ENCODE measurements around the gene EPAS1.

Gene EPAS1

GRCh38 chr2:46277431-46278190, 19.6 kb upstream of the EPAS1 start:
- TF ChIP-seq, protein P1, sequence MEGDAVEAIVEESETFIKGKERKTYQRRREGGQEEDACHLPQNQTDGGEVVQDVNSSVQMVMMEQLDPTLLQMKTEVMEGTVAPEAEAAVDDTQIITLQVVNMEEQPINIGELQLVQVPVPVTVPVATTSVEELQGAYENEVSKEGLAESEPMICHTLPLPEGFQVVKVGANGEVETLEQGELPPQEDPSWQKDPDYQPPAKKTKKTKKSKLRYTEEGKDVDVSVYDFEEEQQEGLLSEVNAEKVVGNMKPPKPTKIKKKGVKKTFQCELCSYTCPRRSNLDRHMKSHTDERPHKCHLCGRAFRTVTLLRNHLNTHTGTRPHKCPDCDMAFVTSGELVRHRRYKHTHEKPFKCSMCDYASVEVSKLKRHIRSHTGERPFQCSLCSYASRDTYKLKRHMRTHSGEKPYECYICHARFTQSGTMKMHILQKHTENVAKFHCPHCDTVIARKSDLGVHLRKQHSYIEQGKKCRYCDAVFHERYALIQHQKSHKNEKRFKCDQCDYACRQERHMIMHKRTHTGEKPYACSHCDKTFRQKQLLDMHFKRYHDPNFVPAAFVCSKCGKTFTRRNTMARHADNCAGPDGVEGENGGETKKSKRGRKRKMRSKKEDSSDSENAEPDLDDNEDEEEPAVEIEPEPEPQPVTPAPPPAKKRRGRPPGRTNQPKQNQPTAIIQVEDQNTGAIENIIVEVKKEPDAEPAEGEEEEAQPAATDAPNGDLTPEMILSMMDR (IDR thresholded peaks at IDR 0.05): no peak
- H3K36me3 ChIP-seq: no peaks in the 10 kb centered on the region
- no peaks in the 10 kb centered on the region for H3K9me3 ChIP-seq
- intact Hi-C loops (cut with DNase I; ENCODE audit: low total_unique reads): no loop called here
- H3K4me3 ChIP-seq: no peak overlapping the region
- H3K27me3 ChIP-seq: no peaks in the 10 kb centered on the region
- DNase-seq: no peak
- peaks cover 0 to 7% (median 6%) of the 10 kb centered on the region in 4 donors for H3K4me1 ChIP-seq
- H3K27ac ChIP-seq: no peak overlapping the region

DNA sequence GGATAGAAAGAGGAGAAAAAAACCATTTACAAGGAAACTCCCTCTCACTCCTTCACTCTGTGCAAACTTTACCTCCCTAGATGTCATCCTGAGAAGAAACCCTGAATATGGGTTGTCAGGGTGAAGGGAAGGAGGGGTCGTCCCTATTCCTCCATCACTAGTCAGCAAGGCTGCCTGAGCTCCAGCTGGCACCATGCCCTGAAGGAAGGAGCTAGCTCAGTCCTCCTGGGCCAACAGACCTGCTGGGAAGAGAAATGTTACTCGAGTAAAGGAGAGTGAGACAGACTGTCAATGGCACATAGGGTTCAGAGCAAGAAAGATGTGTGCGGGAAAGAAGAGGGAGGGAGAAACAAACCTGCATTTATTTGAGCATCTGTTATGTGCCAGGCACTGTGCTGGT, 18.3 kb upstream of the EPAS1 start:
- intact Hi-C loops (cut with DNase I; ENCODE audit: low total_unique reads): no loop called here
- no peak overlapping the region for H3K27ac ChIP-seq
- H3K4me3 ChIP-seq: no peak overlapping the region
- H3K27me3 ChIP-seq: no peaks in the 10 kb centered on the region
- TF ChIP-seq, protein P1 (IDR thresholded peaks at IDR 0.05): no peak
- no peaks in the 10 kb centered on the region for H3K9me3 ChIP-seq
- DNase-seq: no peak
- H3K4me1 ChIP-seq: peaks cover 0 to 7% (median 6%) of the 10 kb centered on the region in 4 donors
- no peaks in the 10 kb centered on the region for H3K36me3 ChIP-seq

GRCh38 chr2:46281939-46282338, 15.3 kb upstream of the EPAS1 start:
- intact Hi-C loops (cut with DNase I; ENCODE audit: low total_unique reads): no loop called here
- Histone ChIP-seq H3K4me1 (no peaks in the 10 kb centered on the region), H3K27me3 (no peaks in the 10 kb centered on the region), H3K4me3 (no peak overlapping the region), H3K9me3 (no peaks in the 10 kb centered on the region), H3K36me3 (no peaks in the 10 kb centered on the region), H3K27ac (no peak overlapping the region)
- TF ChIP-seq, protein P1 (IDR thresholded peaks at IDR 0.05): no peak
- DNase-seq: no peak

- TF ChIP-seq, protein P1 (IDR thresholded peaks at IDR 0.05): no peak
- H3K4me1 ChIP-seq: no peaks in the 10 kb centered on the region
- DNase-seq: no peak
- H3K9me3 ChIP-seq: no peaks in the 10 kb centered on the region
- no peak overlapping the region for H3K4me3 ChIP-seq
- H3K27ac ChIP-seq: no peak overlapping the region
- no peaks in the 10 kb centered on the region for H3K36me3 ChIP-seq
- H3K27me3 ChIP-seq: no peaks in the 10 kb centered on the region
- intact Hi-C loops (cut with DNase I; ENCODE audit: low total_unique reads): no loop called here
Observed at GRCh38 chr2:46283693-46284092, 13.5 kb upstream of the EPAS1 start.

DNA sequence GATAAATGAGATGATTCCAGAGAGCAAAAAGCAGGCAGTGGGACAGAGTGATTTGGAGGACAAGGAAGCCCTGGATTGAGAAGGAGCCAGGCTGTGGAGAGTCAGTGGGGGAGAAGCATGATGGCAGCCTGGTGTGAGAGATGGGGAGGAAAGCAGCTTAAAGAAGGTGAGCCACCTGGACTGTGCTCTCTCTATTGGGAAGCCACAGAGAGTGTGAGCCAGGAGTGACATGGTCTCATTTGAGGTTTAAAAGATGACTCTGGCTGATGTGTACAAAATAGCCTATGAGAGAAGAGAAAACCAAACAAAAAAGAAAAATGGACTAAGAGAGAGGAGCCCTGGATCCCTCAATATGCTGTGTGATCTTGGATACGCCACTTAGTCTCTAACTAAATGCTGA, 12.9 kb upstream of the EPAS1 start:
- TF ChIP-seq, protein P1 (IDR thresholded peaks at IDR 0.05): no peak
- intact Hi-C loops (cut with DNase I; ENCODE audit: low total_unique reads): no loop called here
- no peak overlapping the region for H3K4me3 ChIP-seq
- no peak for DNase-seq
- H3K36me3 ChIP-seq: no peaks in the 10 kb centered on the region
- no peaks in the 10 kb centered on the region for H3K27me3 ChIP-seq
- H3K27ac ChIP-seq: no peak overlapping the region
- H3K9me3 ChIP-seq: no peaks in the 10 kb centered on the region
- H3K4me1 ChIP-seq: no peaks in the 10 kb centered on the region

All from tibial artery (tissue), 4 donors.